ENCODE measurements around the gene RXRA. TPM values are rescaled to one million over a fixed set of nuclear protein-coding genes. Genes with fewer than 3 reads are reported as not detected.
A peak's percentile ranks its signal among the peaks of the same experiment; 100 is the strongest.

The RXRA gene
- total RNA-seq, 1 experiment from 2014 or later: 29.9 TPM

DNA sequence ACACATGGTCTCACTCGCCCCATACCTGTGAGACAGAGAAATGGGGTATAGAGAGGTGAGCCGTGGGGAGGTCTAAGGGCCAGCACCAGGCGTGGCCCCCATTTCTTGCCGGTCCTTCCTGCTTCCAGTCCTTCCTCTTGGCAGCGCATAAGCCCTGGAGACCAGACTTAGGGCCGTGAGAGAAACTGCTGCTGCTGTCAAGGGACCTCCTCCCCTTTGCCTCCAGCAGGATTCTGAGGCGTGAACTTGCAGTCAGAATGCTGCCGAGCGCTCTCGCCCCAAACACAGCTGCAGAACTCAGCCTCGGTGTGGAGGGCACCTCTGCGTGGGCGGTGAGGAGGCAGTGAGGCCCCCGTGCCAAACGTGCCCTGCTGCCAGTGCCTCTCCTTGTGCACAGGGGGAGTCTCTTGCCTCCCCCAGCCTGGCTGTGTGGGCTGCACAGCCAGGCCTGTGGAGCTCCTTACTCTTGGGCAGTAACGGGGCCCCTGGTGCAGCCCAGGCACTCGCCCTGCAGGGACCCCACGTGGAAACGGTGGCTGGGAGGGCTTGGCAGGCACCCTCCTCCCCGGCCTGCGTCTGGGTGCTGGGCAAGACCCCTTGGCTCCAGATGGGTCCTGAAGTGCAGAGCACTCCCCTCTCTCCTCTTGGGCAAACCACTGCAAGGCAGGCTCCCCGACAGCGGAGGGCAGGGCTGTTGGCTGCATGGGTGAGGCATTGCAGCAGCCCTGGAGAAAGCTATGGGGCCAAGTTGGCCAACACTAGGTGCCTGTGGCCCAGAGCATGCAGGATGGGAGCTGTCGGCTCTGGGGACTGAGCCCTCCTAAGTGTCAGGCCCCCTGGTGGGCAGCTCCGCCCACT lies 85.4 kb downstream of the RXRA start:
- Histone ChIP-seq H3T11ph (ENCODE audit: low read length) (no peak overlapping the region), H3K9ac (ENCODE audit: extremely low read depth, insufficient read length, low read length) (no peak overlapping the region), H2BK20ac (ENCODE audit: low read depth, low read length, poor library complexity, severe bottlenecking) (no peak overlapping the region), H4K8ac (replicated peaks; ENCODE audit: insufficient read length, low read depth, low read length) (no peak overlapping the region), H3K18ac (ENCODE audit: insufficient read length, low read depth, low read length) (no peak overlapping the region), H3K23me2 (ENCODE audit: insufficient read length, low read depth, low read length, poor library complexity, severe bottlenecking) (no peaks in the 10 kb centered on the region), H3K4me1 (ENCODE audit: insufficient read depth, low read length) (no peaks in the 10 kb centered on the region), H3K27me3 (ENCODE audit: insufficient read depth, low read length) (no peaks in the 10 kb centered on the region), H4K5ac (ENCODE audit: insufficient read length, low read depth, low read length) (no peak overlapping the region), H3K4ac (ENCODE audit: low read depth, low read length) (no peak overlapping the region), H3K56ac (ENCODE audit: insufficient read length, low read depth, low read length) (no peak overlapping the region), H2BK5ac (ENCODE audit: insufficient read length, low read length) (no peak overlapping the region), H3K79me2 (ENCODE audit: insufficient read depth, low read length) (no peaks in the 10 kb centered on the region), H3K9me3 (ENCODE audit: control insufficient read depth, low read depth, low read length) (no peaks in the 10 kb centered on the region), H2AK5ac (ENCODE audit: insufficient read length, low read length) (no peak overlapping the region), H3K79me1 (ENCODE audit: insufficient read depth, low read depth, low read length, poor library complexity, severe bottlenecking) (no peaks in the 10 kb centered on the region), H2BK120ac (ENCODE audit: low read depth, low read length, poor library complexity, severe bottlenecking) (no peak overlapping the region), H3K27ac (ENCODE audit: insufficient read length, low read depth, low read length) (no peak overlapping the region), H4K91ac (ENCODE audit: insufficient read length, low read depth, low read length) (no peak overlapping the region), H3K4me2 (ENCODE audit: insufficient read depth, insufficient read length, low read length) (no peak overlapping the region), H2BK15ac (ENCODE audit: low read depth, low read length) (no peak overlapping the region), H2AFZ (ENCODE audit: low read length) (no peak overlapping the region), H2BK12ac (ENCODE audit: insufficient read length, low read depth, low read length) (no peak overlapping the region), H3K14ac (ENCODE audit: insufficient read depth, low read length) (no peak overlapping the region; the same call in 1 of the 2 replicates), H3K23ac (ENCODE audit: insufficient read length, low read depth, low read length) (no peak overlapping the region), H4K20me1 (ENCODE audit: control insufficient read depth, insufficient read depth, insufficient read length) (no peaks in the 10 kb centered on the region)
- TF ChIP-seq, protein P1, sequence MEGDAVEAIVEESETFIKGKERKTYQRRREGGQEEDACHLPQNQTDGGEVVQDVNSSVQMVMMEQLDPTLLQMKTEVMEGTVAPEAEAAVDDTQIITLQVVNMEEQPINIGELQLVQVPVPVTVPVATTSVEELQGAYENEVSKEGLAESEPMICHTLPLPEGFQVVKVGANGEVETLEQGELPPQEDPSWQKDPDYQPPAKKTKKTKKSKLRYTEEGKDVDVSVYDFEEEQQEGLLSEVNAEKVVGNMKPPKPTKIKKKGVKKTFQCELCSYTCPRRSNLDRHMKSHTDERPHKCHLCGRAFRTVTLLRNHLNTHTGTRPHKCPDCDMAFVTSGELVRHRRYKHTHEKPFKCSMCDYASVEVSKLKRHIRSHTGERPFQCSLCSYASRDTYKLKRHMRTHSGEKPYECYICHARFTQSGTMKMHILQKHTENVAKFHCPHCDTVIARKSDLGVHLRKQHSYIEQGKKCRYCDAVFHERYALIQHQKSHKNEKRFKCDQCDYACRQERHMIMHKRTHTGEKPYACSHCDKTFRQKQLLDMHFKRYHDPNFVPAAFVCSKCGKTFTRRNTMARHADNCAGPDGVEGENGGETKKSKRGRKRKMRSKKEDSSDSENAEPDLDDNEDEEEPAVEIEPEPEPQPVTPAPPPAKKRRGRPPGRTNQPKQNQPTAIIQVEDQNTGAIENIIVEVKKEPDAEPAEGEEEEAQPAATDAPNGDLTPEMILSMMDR (conservative IDR thresholded peaks at IDR 0.05): no peak
- no peak for DNase-seq
- Mint-ChIP-seq H3K9me3 (no peaks in the 10 kb centered on the region), H3K4me1 (peaks cover 4 to 23% of the 10 kb centered on the region in 2 experiments), H3K4me3 (no peak overlapping the region), H3K27me3 (ENCODE audit: low read depth) (no peaks in the 10 kb centered on the region), H3K27ac (peak overlapping the region in 1 of 3 experiments; percentile 28; a peak in 1 of 7 replicates), H3K36me3 (ENCODE audit: insufficient read depth in 1 of 3, low read depth in 3 of 3) (peaks cover 0 to 6% (median 0%) of the 10 kb centered on the region in 3 experiments; a peak in 3 of 7 replicates)
- WGBS (ENCODE audit: extremely low coverage, insufficient read length, low lambda C conversion rate): no CpG with 5 or more reads among the region's 25 CpGs
